T47D (cell line): ENCODE data around the gene GABRA6.

ENCODE experiments used
- DNase-seq, 2 experiments: peaks; one replicate each; pipeline versions ENCODE4 v3.0.0 to v3.0.0-alpha.2; 2011 to 2012; ENCODE audit warnings: low read depth in 1 of 2, low spot score in 1 of 2
- JUND ChIP-seq: IDR thresholded peaks from 2 replicates; pipeline ENCODE4 v1.6.1; 2012; ENCODE audit warnings: low read depth
- in situ Hi-C: cut with HindIII; loops from 2 replicates; pipeline ENCODE4 v1.10.0; 2016; ENCODE audit warnings: low sequenced_read_pairs, low pct_unique_long_range_greater_than_20kb

The GABRA6 gene

DNA sequence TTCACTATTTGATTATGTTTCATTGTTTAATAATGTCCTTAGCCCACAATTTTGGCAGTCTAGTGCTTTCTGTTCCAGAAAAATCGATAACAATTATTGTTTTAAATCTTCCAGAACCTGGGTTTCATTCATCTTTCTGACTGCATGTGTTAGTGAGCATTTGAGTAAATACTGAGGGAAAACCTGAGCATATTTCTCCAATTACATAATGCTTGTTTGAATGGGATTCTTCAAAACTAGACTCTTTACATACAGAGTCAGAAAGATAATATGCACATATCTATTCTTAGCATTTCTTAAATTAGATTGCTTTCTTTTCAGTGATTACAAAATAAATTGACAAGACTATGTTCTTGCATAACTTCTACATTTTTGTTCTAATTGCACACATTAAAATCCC, 21.9 kb downstream of the GABRA6 start:
- no peak for DNase-seq
- in situ Hi-C loops = no loop called here

DNA sequence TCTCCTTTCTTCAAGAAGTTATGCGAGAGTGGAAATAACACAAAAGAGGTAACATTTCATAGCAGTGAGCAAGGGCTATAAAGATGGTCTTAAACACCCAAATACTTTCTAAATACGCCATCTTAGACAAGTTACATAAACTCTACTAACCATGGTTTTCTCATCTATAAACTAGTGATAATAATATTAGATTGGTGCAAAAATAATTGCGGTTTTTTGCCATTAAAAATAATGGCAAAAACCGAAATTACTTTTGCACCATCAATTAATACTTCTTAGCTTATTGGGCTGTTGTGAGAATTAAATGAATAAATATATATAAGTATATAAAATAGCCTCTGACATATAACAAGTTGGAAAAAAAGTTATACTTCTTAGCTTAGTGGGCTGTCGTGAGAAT, 23.7 kb downstream of the GABRA6 start:
- in situ Hi-C loops = no loop called here
- DNase-seq = no peak
- no peak for TF ChIP-seq JUND

More for the DNA sequence above, 21.9 kb downstream of the GABRA6 start:
- TF ChIP-seq JUND = no peak

DNA sequence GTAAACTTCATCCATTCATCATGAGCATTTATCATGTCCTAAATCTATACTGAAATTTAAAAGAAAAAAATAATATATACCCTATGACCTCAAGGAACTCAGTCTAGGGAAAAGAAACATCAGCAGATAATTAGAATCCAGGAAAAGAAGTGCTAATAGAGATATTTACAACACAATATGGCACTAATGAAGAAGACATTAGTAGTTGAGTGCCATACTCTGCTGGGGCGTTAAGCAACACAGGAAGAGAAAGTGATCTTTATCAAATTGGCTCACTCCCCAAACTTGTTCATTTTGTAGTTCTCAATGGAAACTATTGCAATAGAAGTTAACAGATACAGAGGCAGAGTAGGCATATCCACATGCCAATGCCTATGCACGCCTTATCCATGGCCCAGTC, 27.5 kb downstream of the GABRA6 start:
- in situ Hi-C loops = no loop called here
- no peak for TF ChIP-seq JUND
- DNase-seq = no peak

DNA sequence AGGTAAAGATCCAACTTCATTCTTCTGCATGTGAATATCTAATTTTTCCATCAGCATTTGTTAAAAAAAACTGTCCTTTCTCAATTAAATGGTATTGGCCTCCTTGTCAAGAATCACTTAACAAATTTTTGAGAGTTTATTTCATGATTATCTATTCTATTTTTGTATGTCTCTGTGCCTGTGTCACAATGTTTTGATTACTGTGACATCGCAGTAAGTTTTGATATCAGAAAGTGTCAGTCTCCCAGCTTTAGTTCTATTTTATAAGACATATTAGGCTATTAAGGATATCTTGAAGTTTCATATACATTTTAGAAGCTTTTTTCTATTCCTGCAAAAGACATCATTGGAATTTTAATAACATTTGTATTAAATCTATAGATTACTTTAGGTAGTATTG, 33.6 kb downstream of the GABRA6 start:
- no peak for DNase-seq
- in situ Hi-C loops = no loop called here
- TF ChIP-seq JUND = no peak

DNA sequence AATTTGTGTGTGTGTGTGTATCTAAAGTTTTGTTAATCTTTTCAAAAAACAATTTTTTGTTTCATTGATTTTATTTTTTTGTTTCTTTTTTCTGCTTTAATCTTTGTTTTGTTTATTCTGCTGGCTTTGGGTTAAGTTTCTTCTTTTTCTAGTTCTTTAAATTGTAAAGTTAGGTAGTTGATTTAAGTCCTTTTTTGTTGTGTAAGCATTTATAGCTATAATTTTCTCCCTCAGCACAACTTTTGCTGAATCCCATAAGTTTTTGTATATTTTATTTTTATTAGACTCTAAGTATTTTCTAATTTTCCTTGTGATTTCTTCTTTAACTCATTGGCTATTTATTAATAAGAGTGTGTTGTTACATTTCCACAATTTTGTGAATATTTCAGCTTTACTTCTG, 34.9 kb downstream of the GABRA6 start:
- no peak for TF ChIP-seq JUND
- DNase-seq = no peak
- in situ Hi-C loops = no loop called here

DNA sequence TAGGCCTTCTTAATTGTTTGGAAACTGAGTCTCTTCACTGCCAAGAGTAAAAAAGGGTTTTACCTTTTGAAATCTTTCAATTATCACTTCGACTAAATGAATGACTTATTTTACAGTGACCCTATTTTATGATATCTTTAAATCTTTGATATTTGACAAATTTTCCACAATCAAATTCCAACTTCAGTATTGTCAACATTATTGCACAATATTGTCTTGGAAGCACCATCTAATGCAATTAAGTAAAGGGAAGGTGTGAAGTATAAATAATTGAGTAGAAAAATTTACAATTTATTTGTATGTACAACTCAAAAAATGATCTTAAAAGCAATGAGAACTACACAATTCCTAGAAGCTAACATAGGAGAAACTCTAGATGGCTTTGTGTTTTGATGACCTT, 49.2 kb downstream of the GABRA6 start:
- in situ Hi-C loops = no loop called here
- TF ChIP-seq JUND = no peak
- DNase-seq = no peak

DNA sequence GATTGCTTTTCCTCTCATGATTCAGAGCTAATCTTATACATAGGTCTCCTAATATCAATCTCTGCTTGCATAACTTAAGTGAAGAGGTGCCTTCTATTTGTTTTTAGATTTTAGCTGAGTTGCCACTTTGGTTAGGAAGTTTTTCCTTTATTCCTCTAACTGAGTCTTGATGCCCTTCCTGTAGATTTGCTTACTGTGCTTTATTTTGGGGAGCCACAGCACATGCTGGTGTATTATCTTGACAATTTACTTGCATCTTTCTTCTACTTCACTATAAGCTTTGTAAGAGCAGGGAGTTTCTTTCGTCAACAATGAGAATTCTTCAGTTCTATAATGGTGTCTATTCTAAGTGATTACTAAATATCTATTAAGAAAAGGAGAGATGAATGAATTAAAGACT, 54.9 kb downstream of the GABRA6 start:
- no peak for DNase-seq
- no peak for TF ChIP-seq JUND
- in situ Hi-C loops = no loop called here

DNA sequence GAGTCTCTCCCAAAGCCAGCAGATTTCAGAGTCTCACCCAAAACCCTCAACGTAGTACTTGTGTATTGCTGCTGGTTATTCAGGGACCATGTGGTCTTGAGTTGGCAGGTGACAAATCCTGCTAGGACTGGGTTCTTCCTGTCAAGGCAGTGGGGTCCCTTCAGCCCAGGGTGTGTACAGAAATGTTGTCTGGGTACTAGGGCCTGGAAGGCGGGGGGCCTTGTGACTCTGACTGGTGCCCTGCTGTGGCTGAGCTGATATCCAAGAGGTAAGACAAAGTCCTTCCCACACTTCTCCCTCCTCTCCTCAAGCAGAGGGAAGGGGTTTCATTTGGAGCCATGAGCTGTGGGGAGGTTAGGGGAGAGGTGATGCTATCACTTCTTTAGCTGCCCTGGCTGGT, 58.8 kb downstream of the GABRA6 start:
- no peak for DNase-seq
- in situ Hi-C loops = no loop called here
- TF ChIP-seq JUND = no peak

DNA sequence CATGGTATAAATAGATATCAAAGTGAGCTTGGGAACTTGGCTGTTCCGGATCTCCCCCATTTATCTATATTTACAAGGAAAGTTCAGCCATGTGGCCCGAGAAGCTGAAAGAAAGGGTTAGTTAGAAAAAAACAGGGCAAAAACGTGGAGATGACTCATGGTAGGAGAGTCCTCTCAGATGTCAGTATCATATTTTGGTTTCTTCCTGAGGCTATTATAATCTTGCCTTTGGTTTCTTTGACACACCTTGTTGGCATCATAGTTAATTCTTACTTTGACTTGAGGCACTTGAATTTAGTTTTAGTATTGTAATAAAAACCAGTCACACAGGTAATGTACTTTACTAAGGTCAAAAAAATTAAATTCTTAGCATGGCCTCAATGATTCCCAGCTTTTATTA, 59.9 kb downstream of the GABRA6 start:
- no peak for TF ChIP-seq JUND
- in situ Hi-C loops = no loop called here
- no peak for DNase-seq

DNA sequence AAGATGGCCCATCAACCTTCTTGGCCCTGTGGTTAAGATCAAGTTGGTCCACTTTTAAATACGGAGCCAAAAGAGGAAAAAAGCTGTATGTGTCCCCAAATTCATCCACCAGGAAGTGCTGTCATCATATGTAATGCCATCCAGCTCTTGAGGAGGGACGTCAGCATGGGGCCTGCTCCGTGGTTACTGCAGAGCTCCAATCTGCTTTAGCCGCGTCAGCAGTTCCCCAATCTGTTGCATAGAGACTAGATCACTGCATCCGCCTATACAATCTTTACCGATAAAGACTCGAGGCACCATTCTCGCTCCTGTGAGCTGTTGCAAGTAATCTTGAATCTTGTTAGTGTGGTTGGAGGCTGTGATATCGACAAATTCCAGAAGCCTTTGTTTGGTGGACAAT, 65.7 kb downstream of the GABRA6 start:
- in situ Hi-C loops = no loop called here
- TF ChIP-seq JUND = no peak
- no peak for DNase-seq
